Testis (tissue), 3 donors: ENCODE results near the gene KLF13. TPM values are rescaled to one million over a fixed set of nuclear protein-coding genes. Genes with fewer than 3 reads are reported as not detected.

Source experiments
- DNase-seq: peaks from one replicate; pipeline ENCODE4 v3.0.0-alpha.2; 2019
- H3K27ac ChIP-seq, 2 donors: fragments of 200-600 bp; sonication (generic); one replicate each; pipeline ENCODE4 v1.5.1; 2019
- H3K27me3 ChIP-seq: fragments of 200-600 bp; sonication (generic); one replicate; pipeline ENCODE4 v1.5.1; 2019
- H3K36me3 ChIP-seq: fragments of 200-600 bp; sonication (generic); one replicate; pipeline ENCODE4 v1.5.1; 2017; ENCODE audit warnings: low read depth; ENCODE audit errors: missing control alignments
- H3K4me1 ChIP-seq: fragments of 200-600 bp; sonication (generic); one replicate; pipeline ENCODE4 v1.5.1; 2019
- H3K4me3 ChIP-seq, 2 donors: fragments of 200-600 bp; sonication (generic); one replicate each; pipeline ENCODE4 v1.5.1; 2017 to 2019
- H3K9me3 ChIP-seq: fragments of 200-600 bp; sonication (generic); one replicate; pipeline ENCODE4 v1.5.1; 2017
- POLR2A ChIP-seq: fragments of 450-650 bp; IDR thresholded peaks from one replicate; pipeline ENCODE4 v1.6.1; 2017; ENCODE audit warnings: antibody characterized with exemption, mild to moderate bottlenecking, moderate library complexity
- WGBS, 2 donors: methylation state at CpG; one replicate each; pipeline ENCODE4 v1.1.5; 2018; 5-methylcytosine and 5-hydroxymethylcytosine counted together
- intact Hi-C: fragments of 100-400 bp; cut with DNase I; formaldehyde crosslinking; loops from one replicate; pipeline ENCODE4 v1.15.1; 2023; ENCODE audit warnings: low total_unique reads
- polyA plus RNA-seq: library from polyadenylated mRNA; stranded (reverse); fragments of 350-450 nt; fragmentation: Illumina TruSeq; extraction: RNeasy Lipid Tissue Mini Kit (QIAGEN cat#74804); gene quantifications from one replicate; pipeline ENCODE4 v1.2.3, GENCODE V29; 2014; ENCODE audit warnings: low read depth, low replicate concordance; ENCODE audit not compliant: insufficient read depth
- total RNA-seq, 2 donors: library from RNA; depleted of rRNA; stranded (reverse); fragments of >200 nt; gene quantifications; one replicate each; pipeline ENCODE4 v1.2.3, GENCODE V29; 2016
- TF ChIP-seq, protein P1 (sequence below), 3 experiments: fragments of 450-650 bp in 2 of 3; fragments of 200-600 bp in 1 of 3; sonication (generic) in 1 of 3; IDR thresholded peaks; one replicate each; pipeline ENCODE4 v1.5.1; 2016 to 2019; ENCODE audit warnings: antibody characterized with exemption in 3 of 3, mild to moderate bottlenecking in 2 of 3, moderate library complexity in 1 of 3

KLF13 gene
- total and polyA plus RNA-seq, 3 donors from 2014 or later, result 41.9 to 61.7 (median 45.7) TPM

DNA sequence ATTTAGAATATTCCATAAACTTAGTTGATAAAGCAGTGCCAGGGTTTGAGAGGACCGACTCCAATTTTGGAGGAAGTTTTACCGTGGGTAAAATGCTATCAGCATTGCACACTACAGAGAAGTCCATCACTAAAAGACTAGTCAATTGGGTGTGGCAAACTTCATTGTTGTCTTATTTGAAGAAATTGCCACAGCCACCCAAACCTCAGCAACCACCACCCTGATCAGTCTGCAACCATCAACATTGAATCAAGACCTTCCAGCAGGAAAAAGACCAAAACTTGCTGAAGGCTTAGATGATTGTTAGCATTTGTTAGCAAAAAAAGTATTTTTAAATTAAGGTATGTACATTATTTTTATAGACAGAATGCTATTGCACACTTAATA, 60.5 kb downstream of the KLF13 start:
- Histone ChIP-seq H3K36me3 (no peaks in the 10 kb centered on the region), H3K9me3 (no peaks in the 10 kb centered on the region), H3K27ac (no peak overlapping the region), H3K4me1 (peaks cover 13% of the 10 kb centered on the region), H3K27me3 (no peaks in the 10 kb centered on the region), H3K4me3 (no peak overlapping the region)
- WGBS, 2 donors, result 91 to 96% methylated on average over 2 of the region's 2 CpGs
- DNase-seq, result no peak
- TF ChIP-seq, protein P1, sequence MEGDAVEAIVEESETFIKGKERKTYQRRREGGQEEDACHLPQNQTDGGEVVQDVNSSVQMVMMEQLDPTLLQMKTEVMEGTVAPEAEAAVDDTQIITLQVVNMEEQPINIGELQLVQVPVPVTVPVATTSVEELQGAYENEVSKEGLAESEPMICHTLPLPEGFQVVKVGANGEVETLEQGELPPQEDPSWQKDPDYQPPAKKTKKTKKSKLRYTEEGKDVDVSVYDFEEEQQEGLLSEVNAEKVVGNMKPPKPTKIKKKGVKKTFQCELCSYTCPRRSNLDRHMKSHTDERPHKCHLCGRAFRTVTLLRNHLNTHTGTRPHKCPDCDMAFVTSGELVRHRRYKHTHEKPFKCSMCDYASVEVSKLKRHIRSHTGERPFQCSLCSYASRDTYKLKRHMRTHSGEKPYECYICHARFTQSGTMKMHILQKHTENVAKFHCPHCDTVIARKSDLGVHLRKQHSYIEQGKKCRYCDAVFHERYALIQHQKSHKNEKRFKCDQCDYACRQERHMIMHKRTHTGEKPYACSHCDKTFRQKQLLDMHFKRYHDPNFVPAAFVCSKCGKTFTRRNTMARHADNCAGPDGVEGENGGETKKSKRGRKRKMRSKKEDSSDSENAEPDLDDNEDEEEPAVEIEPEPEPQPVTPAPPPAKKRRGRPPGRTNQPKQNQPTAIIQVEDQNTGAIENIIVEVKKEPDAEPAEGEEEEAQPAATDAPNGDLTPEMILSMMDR (IDR thresholded peaks at IDR 0.05), result no peak
- no peak for TF ChIP-seq POLR2A
- intact Hi-C loops, result no loop called here

DNA sequence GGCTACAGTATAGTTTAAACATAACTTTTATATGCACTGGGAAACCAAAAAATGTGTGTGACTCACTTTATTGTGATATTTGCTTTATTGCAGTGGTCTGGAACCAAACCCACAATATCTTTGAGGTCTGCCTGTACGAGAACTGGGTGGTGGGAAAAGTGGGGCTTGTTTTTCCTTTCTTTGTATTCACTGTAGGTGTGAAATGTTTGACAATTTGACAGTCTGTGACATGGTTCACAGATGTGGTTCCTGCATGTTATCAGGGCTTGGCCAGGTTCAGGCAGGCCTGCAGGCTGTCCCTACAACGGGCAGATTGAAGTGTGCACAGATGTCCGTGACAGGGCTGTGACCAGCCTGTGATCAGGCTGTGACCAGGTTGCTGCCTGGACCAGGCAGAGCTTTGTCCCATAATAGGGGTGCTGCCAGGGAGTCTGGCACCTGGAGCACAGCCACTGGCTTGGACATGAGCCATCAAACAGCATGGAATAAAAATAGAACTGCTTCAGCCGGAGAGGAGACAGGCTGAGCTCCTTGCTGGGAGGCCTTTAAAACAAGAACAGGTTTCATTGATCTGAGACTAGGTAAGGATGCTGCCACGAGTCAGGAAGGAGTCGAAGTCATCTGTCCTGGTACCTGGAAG, 61.0 kb downstream of the KLF13 start:
- H3K4me3 ChIP-seq, result no peak overlapping the region
- 60 to 64% methylated on average over 6 of the region's 6 CpGs for WGBS, 2 donors
- H3K36me3 ChIP-seq, result no peaks in the 10 kb centered on the region
- H3K4me1 ChIP-seq, result peaks cover 13% of the 10 kb centered on the region
- intact Hi-C loops, result no loop called here
- H3K27ac ChIP-seq, result no peak overlapping the region
- TF ChIP-seq, protein P1 (IDR thresholded peaks at IDR 0.05), result no peak
- no peak for TF ChIP-seq POLR2A
- H3K27me3 ChIP-seq, result no peaks in the 10 kb centered on the region
- no peak for DNase-seq
- no peaks in the 10 kb centered on the region for H3K9me3 ChIP-seq

DNA sequence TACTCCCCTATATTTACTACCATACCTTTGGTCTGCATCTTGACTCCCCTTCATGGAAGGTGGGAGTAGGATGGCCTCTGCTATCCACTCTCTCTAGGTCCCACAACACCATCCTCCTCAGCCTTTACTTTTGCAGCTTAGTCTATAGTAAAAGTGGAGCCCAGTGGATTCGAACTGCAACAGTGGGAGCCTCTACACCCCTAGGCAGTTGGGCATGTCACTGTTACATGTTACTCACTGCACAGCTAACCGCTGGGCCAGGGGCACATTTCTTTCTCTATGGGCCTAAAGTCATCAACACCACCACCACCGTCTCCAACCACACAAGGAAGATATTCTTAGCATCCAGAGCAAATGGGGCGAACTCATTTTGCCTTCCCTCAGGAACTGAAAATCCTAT, 62.9 kb downstream of the KLF13 start:
- no peak overlapping the region for H3K27ac ChIP-seq
- DNase-seq, result no peak
- H3K36me3 ChIP-seq, result no peaks in the 10 kb centered on the region
- no peaks in the 10 kb centered on the region for H3K27me3 ChIP-seq
- TF ChIP-seq POLR2A, result no peak
- TF ChIP-seq, protein P1 (IDR thresholded peaks at IDR 0.05), result no peak
- no peak overlapping the region for H3K4me3 ChIP-seq
- peaks cover 17% of the 10 kb centered on the region for H3K4me1 ChIP-seq
- intact Hi-C loops, result no loop called here
- 93 to 99% methylated on average over 4 of the region's 4 CpGs for WGBS, 2 donors
- H3K9me3 ChIP-seq, result no peaks in the 10 kb centered on the region

DNA sequence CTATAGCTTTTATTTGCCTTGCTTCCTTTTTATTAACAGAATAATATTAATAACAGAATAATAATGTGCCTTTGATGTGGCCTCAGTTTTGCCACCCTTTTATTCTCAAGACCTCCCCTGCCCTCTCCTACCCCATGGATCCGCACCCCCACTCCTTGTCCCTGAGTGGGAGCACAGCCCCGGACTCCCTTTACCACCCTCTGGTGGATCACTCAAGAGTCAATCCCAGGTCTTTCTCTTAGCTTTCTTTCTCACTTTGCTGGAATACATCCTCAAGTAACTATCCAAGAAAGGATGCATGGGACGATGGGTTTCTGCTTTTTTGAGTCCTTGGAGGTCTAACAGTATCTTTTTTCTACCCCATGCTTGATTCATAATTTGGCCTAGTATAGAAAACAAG, 63.4 kb downstream of the KLF13 start:
- WGBS, 2 donors, result 95% methylated on average over 3 of the region's 3 CpGs
- H3K4me3 ChIP-seq, result no peak overlapping the region
- no peaks in the 10 kb centered on the region for H3K27me3 ChIP-seq
- no peak for DNase-seq
- peak overlapping the region in 1 of 2 donors; percentile 71 for H3K27ac ChIP-seq
- H3K4me1 ChIP-seq, result peaks cover 17% of the 10 kb centered on the region
- intact Hi-C loops, result loop anchor here (10.0 kb wide), 1 partner anchor 95 kb away; no protein-coding TSS in a partner anchor
- no peaks in the 10 kb centered on the region for H3K36me3 ChIP-seq
- H3K9me3 ChIP-seq, result no peaks in the 10 kb centered on the region
- no peak for TF ChIP-seq POLR2A
- TF ChIP-seq, protein P1 (IDR thresholded peaks at IDR 0.05), result no peak
